GM18867 (cell line): Measurements from ENCODE around the gene RBM39.
"Not testable (repeated sequence)": the region's sequence is repeated elsewhere in the genome, so short reads cannot be mapped to it uniquely, and the experiment has no call there.

Experiments used
- ATAC-seq: cut with Tn5 transposase; IDR thresholded peaks from one replicate; pipeline ENCODE4 v1.9.1; 2021; ENCODE audit warnings: mild to moderate bottlenecking, moderate library complexity; ENCODE audit not compliant: unreplicated experiment

The RBM39 gene

GRCh38 chr20:35741892-35742740, at the start of gene RBM39:
RBM39 (minus strand) TSS chr20:35742260; CDS start chr20:35740874, 1,386 bp downstream.
- peak; percentile 83 for ATAC-seq

GRCh38 chr20:35791821-35792220, 49.8 kb upstream of the RBM39 start:
- ATAC-seq = no peak

- no peak for ATAC-seq
Observed at GRCh38 chr20:35791097-35791496, 49.0 kb upstream of the RBM39 start.

GRCh38 chr20:35788796-35789195, 46.7 kb upstream of the RBM39 start:
- ATAC-seq = no peak

- ATAC-seq = not testable (repeated sequence)
Observed at GRCh38 chr20:35785541-35785940, 43.5 kb upstream of the RBM39 start.

- ATAC-seq = not testable (repeated sequence)
Observed at GRCh38 chr20:35783811-35784210, 41.8 kb upstream of the RBM39 start.

- no peak for ATAC-seq
Observed at GRCh38 chr20:35776513-35777101, 34.5 kb upstream of the RBM39 start.

- no peak for ATAC-seq
Observed at GRCh38 chr20:35774391-35774790, 32.3 kb upstream of the RBM39 start.

- ATAC-seq = no peak
Observed at GRCh38 chr20:35773154-35773751, 31.2 kb upstream of the RBM39 start.

- no peak for ATAC-seq
Observed at GRCh38 chr20:35772563-35773058, 30.6 kb upstream of the RBM39 start.

- ATAC-seq = peak; percentile 82
Observed at GRCh38 chr20:35771689-35772562, 29.9 kb upstream of the RBM39 start, which contains the start of gene PHF20. PHF20 (plus strand) TSS chr20:35772015; CDS start chr20:35801523, 29,508 bp downstream.

- no peak for ATAC-seq
Observed at GRCh38 chr20:35771367-35771688, 29.3 kb upstream of the RBM39 start.

- ATAC-seq = no peak
Observed at GRCh38 chr20:35768731-35769664, 26.9 kb upstream of the RBM39 start.

GRCh38 chr20:35767683-35768481, 25.8 kb upstream of the RBM39 start:
- peak; percentile 47 for ATAC-seq

- no peak for ATAC-seq
Observed at GRCh38 chr20:35766843-35767242, 24.8 kb upstream of the RBM39 start.

GRCh38 chr20:35764936-35765335, 22.9 kb upstream of the RBM39 start:
- not testable (repeated sequence) for ATAC-seq

- ATAC-seq = no peak
Observed at GRCh38 chr20:35762461-35762860, 20.4 kb upstream of the RBM39 start.

GRCh38 chr20:35761548-35761947, 19.5 kb upstream of the RBM39 start:
- ATAC-seq = not testable (repeated sequence)
